DMS 273 (cell line): ENCODE data around the gene COMMD3.
A peak's percentile ranks its signal among the peaks of the same experiment; 100 is the strongest.
"Not testable (repeated sequence)": the region's sequence is repeated elsewhere in the genome, so short reads cannot be mapped to it uniquely, and the experiment has no call there.

ENCODE experiments used
- DNase-seq: peaks from one replicate; lab custom pipeline; 2025; ENCODE audit not compliant: unreplicated experiment; lab: John Stamatoyannopoulos, UW

COMMD3 gene

GRCh38 chr10:22338185-22338900, 22.2 kb downstream of the COMMD3 start:
- DNase-seq, result peak; percentile 8

GRCh38 chr10:22338931-22339330, 22.7 kb downstream of the COMMD3 start:
- DNase-seq, result no peak

- DNase-seq, result no peak
Observed at GRCh38 chr10:22339761-22340328, 23.7 kb downstream of the COMMD3 start.

- DNase-seq, result peak; percentile 81
Observed at GRCh38 chr10:22340329-22341189, 24.4 kb downstream of the COMMD3 start.

- DNase-seq, result peak; percentile 47
Observed at GRCh38 chr10:22341190-22341925, 25.2 kb downstream of the COMMD3 start.

- DNase-seq, result no peak
Observed at GRCh38 chr10:22341926-22342196, 25.7 kb downstream of the COMMD3 start.

- DNase-seq, result no peak
Observed at GRCh38 chr10:22342421-22342820, 26.2 kb downstream of the COMMD3 start.

GRCh38 chr10:22343731-22344130, 27.5 kb downstream of the COMMD3 start:
- DNase-seq, result no peak

- DNase-seq, result peak; percentile 44
Observed at GRCh38 chr10:22344249-22344648, 28.1 kb downstream of the COMMD3 start.

GRCh38 chr10:22344781-22345300, 28.7 kb downstream of the COMMD3 start:
- no peak for DNase-seq

- DNase-seq, result peak; percentile 48
Observed at GRCh38 chr10:22345301-22346095, 29.3 kb downstream of the COMMD3 start, which contains the start of gene SPAG6. SPAG6 (plus strand) TSS chr10:22345496; CDS start chr10:22345612, 116 bp downstream.

GRCh38 chr10:22346096-22346661, 30.0 kb downstream of the COMMD3 start:
- no peak for DNase-seq

GRCh38 chr10:22349755-22350154, 33.6 kb downstream of the COMMD3 start:
- DNase-seq, result no peak

- DNase-seq, result no peak
Observed at GRCh38 chr10:22351131-22351703, 35.0 kb downstream of the COMMD3 start.

- no peak for DNase-seq
Observed at GRCh38 chr10:22356324-22356873, 40.2 kb downstream of the COMMD3 start.

GRCh38 chr10:22357770-22358169, 41.6 kb downstream of the COMMD3 start:
- not testable (repeated sequence) for DNase-seq

- no peak for DNase-seq
Observed at GRCh38 chr10:22363305-22363704, 47.1 kb downstream of the COMMD3 start.

GRCh38 chr10:22364407-22365140, 48.4 kb downstream of the COMMD3 start:
- no peak for DNase-seq

GRCh38 chr10:22365233-22365632, 49.0 kb downstream of the COMMD3 start:
- no peak for DNase-seq
